ENCODE data around the gene TIMM10.

DNA sequence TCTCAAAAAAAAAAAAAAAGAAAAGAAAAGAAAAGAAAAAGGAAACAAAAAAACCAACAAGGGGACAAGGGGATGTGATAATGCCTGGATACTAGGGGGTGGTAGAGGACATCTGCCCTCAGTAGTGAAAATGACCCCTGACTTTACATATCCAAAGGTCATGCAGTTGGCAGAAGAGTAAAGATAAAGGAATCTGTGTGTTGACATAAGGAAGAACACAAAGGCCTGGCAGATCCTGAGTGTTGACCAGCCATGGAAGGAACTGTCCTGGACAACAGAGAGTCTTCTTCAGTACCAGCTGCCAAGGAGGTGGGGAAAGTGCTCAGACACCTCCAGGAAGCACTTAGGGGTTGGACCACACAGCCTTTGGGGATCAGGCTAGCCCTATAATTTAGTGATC lies 27.7 kb downstream of the TIMM10 start:
- TF ChIP-seq, protein P1, sequence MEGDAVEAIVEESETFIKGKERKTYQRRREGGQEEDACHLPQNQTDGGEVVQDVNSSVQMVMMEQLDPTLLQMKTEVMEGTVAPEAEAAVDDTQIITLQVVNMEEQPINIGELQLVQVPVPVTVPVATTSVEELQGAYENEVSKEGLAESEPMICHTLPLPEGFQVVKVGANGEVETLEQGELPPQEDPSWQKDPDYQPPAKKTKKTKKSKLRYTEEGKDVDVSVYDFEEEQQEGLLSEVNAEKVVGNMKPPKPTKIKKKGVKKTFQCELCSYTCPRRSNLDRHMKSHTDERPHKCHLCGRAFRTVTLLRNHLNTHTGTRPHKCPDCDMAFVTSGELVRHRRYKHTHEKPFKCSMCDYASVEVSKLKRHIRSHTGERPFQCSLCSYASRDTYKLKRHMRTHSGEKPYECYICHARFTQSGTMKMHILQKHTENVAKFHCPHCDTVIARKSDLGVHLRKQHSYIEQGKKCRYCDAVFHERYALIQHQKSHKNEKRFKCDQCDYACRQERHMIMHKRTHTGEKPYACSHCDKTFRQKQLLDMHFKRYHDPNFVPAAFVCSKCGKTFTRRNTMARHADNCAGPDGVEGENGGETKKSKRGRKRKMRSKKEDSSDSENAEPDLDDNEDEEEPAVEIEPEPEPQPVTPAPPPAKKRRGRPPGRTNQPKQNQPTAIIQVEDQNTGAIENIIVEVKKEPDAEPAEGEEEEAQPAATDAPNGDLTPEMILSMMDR (conservative IDR thresholded peaks at IDR 0.05 in 1 of 2, IDR thresholded peaks at IDR 0.05 in 1 of 2; ENCODE audit: low read depth in 1 of 2, low read length in 2 of 2): no peak
- TF ChIP-seq EZH2 (IDR thresholded peaks at IDR 0.05; ENCODE audit: low read length, missing control alignments): no peak

All from fibroblast of lung (primary cell).